ENCODE results near the gene SLC25A23. TPM values are rescaled to one million over a fixed set of nuclear protein-coding genes. Genes with fewer than 3 reads are reported as not detected.
"Not testable (repeated sequence)": the region's sequence is repeated elsewhere in the genome, so short reads cannot be mapped to it uniquely, and the experiment has no call there.

The SLC25A23 gene
- polyA plus RNA-seq (ENCODE audit: insufficient read length in 4 of 4), result 10 to 100 TPM; 72.6 to 90.6 (median 74.8) TPM

- peak; percentile 57 to 65 (median 60) for DNase-seq (ENCODE audit: low read depth in 4 of 4, low spot score in 3 of 4)
Measured at GRCh38 chr19:6459262-6460098, at the start of gene SLC25A23. Gene SLC25A23 (minus strand): TSS chr19:6459792. CDS start chr19:6459628, 164 bp downstream.

- not testable (repeated sequence) for DNase-seq (ENCODE audit: low read depth in 4 of 4, low spot score in 3 of 4)
Measured at GRCh38 chr19:6508028-6508771, 48.6 kb upstream of the SLC25A23 start.

GRCh38 chr19:6503407-6504201 is 44.0 kb upstream of the SLC25A23 start:
- no peak for DNase-seq (ENCODE audit: low read depth in 4 of 4, low spot score in 3 of 4)

GRCh38 chr19:6501740-6502648 is 42.4 kb upstream of the SLC25A23 start, which contains the start of gene TUBB4A:
Gene TUBB4A (minus strand): TSS chr19:6502309. CDS start chr19:6502212, 97 bp downstream.
- DNase-seq (ENCODE audit: low read depth in 4 of 4, low spot score in 3 of 4), result no peak

- DNase-seq (ENCODE audit: low read depth in 4 of 4, low spot score in 3 of 4), result no peak
Measured at GRCh38 chr19:6500837-6501739, 41.5 kb upstream of the SLC25A23 start.

GRCh38 chr19:6499052-6499790 is 39.6 kb upstream of the SLC25A23 start:
- no peak for DNase-seq (ENCODE audit: low read depth in 4 of 4, low spot score in 3 of 4)

GRCh38 chr19:6498294-6499036 is 38.9 kb upstream of the SLC25A23 start:
- DNase-seq (ENCODE audit: low read depth in 4 of 4, low spot score in 3 of 4), result no peak

GRCh38 chr19:6495947-6496346 is 36.4 kb upstream of the SLC25A23 start:
- no peak for DNase-seq (ENCODE audit: low read depth in 4 of 4, low spot score in 3 of 4)

- DNase-seq (ENCODE audit: low read depth in 4 of 4, low spot score in 3 of 4), result no peak
Measured at GRCh38 chr19:6494438-6495036, 34.9 kb upstream of the SLC25A23 start.

- DNase-seq (ENCODE audit: low read depth in 4 of 4, low spot score in 3 of 4), result no peak
Measured at GRCh38 chr19:6491802-6492592, 32.4 kb upstream of the SLC25A23 start.

GRCh38 chr19:6490134-6490533 is 30.5 kb upstream of the SLC25A23 start:
- DNase-seq (ENCODE audit: low read depth in 4 of 4, low spot score in 3 of 4), result no peak

- no peak for DNase-seq (ENCODE audit: low read depth in 4 of 4, low spot score in 3 of 4)
Measured at GRCh38 chr19:6489278-6490061, 29.9 kb upstream of the SLC25A23 start.

GRCh38 chr19:6484831-6485230 is 25.2 kb upstream of the SLC25A23 start:
- DNase-seq (ENCODE audit: low read depth in 4 of 4, low spot score in 3 of 4), result no peak

- DNase-seq (ENCODE audit: low read depth in 4 of 4, low spot score in 3 of 4), result no peak
Measured at GRCh38 chr19:6484230-6484629, 24.6 kb upstream of the SLC25A23 start.

- DNase-seq (ENCODE audit: low read depth in 4 of 4, low spot score in 3 of 4), result no peak
Measured at GRCh38 chr19:6483235-6483634, 23.6 kb upstream of the SLC25A23 start.

Data from right renal pelvis (tissue), 4 donors.